Body of pancreas (tissue), 4 donors: Measurements from ENCODE around the gene ACER3.

Experiments
- CTCF ChIP-seq, 7 experiments: fragments of 450-650 bp in 4 of 7; fragments of 200-600 bp in 3 of 7; sonication (generic) in 3 of 7; IDR thresholded peaks; one replicate each; pipeline ENCODE4 v1.5.1; 2016 to 2019; ENCODE audit warnings: antibody characterized with exemption in 7 of 7
- POLR2A ChIP-seq, 3 donors: fragments of 450-650 bp; IDR thresholded peaks; one replicate each; pipeline ENCODE4 v1.6.1; 2016; ENCODE audit warnings: antibody characterized with exemption in 3 of 3, mild to moderate bottlenecking in 2 of 3

- TF ChIP-seq CTCF (IDR thresholded peaks at IDR 0.05) (no peak), POLR2A (IDR thresholded peaks at IDR 0.05) (no peak)
Measured at GRCh38 chr11:76897233-76897632, 36.5 kb downstream of the ACER3 start.
